Hepatic stellate cell (primary cell): ENCODE results near the gene NAALADL2.

ENCODE experiments used
- DNase-seq: peaks from one replicate; pipeline ENCODE4 v3.0.0; 2011; ENCODE audit warnings: low spot score

The NAALADL2 gene

GRCh38 chr3:174859114-174859735 lies at the start of gene NAALADL2:
TSS of gene NAALADL2 (plus strand) at chr3:174859334.
- no peak for DNase-seq

GRCh38 chr3:174810254-174810653 lies 48.9 kb upstream of the NAALADL2 start:
- no peak for DNase-seq

- no peak for DNase-seq
Measured at GRCh38 chr3:174812172-174812862, 46.8 kb upstream of the NAALADL2 start.

GRCh38 chr3:174815750-174816149 lies 43.4 kb upstream of the NAALADL2 start:
- no peak for DNase-seq

- DNase-seq: no peak
Measured at GRCh38 chr3:174820885-174821284, 38.2 kb upstream of the NAALADL2 start.

GRCh38 chr3:174821477-174821876 lies 37.7 kb upstream of the NAALADL2 start:
- DNase-seq: no peak

GRCh38 chr3:174822320-174822719 lies 36.8 kb upstream of the NAALADL2 start:
- DNase-seq: no peak

GRCh38 chr3:174826069-174826468 lies 33.1 kb upstream of the NAALADL2 start:
- DNase-seq: no peak

- DNase-seq: no peak
Measured at GRCh38 chr3:174844746-174845145, 14.4 kb upstream of the NAALADL2 start.

GRCh38 chr3:174846055-174846454 lies 13.1 kb upstream of the NAALADL2 start:
- DNase-seq: no peak

GRCh38 chr3:174854987-174855386 lies 4.1 kb upstream of the NAALADL2 start:
- DNase-seq: no peak

- no peak for DNase-seq
Measured at GRCh38 chr3:174857301-174857700, 1.8 kb upstream of the NAALADL2 start.

- no peak for DNase-seq
Measured at GRCh38 chr3:174858353-174858752, 781 bp upstream of the NAALADL2 start.

GRCh38 chr3:174859756-174860155 lies 622 bp downstream of the NAALADL2 start:
- DNase-seq: no peak

- no peak for DNase-seq
Measured at GRCh38 chr3:174862101-174862500, 3.0 kb downstream of the NAALADL2 start.

- DNase-seq: no peak
Measured at GRCh38 chr3:174862666-174863065, 3.5 kb downstream of the NAALADL2 start.

GRCh38 chr3:174863488-174863887 lies 4.4 kb downstream of the NAALADL2 start:
- no peak for DNase-seq

GRCh38 chr3:174869448-174869847 lies 10.3 kb downstream of the NAALADL2 start:
- DNase-seq: no peak

- DNase-seq: no peak
Measured at GRCh38 chr3:174873832-174874657, 14.9 kb downstream of the NAALADL2 start.

GRCh38 chr3:174882789-174883188 lies 23.7 kb downstream of the NAALADL2 start:
- DNase-seq: no peak

- no peak for DNase-seq
Measured at GRCh38 chr3:174883881-174884675, 24.9 kb downstream of the NAALADL2 start.
